Femur (tissue), 1 donor: ENCODE data around the gene ADAMTSL1.

Experiments
- DNase-seq: peaks from one replicate; pipeline ENCODE4 v3.0.0-alpha.2; 2017

ADAMTSL1 gene

DNA sequence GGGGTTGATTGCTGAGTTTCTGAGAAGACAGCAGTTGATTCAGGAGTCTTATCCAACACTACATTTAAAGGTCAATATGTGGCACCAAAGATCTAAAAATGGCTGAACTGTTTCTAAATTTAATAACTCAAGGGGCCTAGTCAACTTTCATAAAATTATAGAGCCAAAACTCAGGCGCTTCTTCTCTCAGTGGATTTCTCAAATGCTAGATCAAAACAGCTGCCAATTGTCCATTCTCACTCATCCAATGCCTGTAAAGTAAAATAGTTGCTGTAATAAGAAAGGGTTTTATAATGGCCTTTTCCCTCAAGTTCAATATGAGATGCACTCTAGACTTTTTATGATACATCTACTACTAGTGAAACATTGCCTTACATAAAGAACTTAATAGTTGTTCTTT lies 26.5 kb downstream of the ADAMTSL1 start:
- no peak for DNase-seq

DNA sequence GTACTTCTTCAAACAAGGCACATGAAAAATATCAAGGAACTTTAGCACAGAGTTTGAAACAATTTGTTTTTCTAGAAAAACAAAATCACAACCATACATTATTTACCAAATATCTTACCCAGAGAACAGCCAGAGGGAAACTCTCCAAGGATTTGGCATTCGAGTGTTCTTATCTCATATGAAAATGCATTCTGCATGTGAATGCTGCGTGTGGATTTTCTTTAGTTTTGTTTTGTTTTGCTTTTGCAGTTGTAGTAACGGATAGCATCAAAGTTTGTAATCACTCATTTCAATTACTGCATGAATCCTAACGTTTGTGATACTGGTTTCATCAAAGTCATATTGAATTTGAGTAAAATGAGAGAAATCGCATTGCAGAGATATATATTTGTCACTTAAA lies 28.0 kb downstream of the ADAMTSL1 start:
- no peak for DNase-seq

GRCh38 chr9:18502546-18502945 lies 28.6 kb downstream of the ADAMTSL1 start:
- DNase-seq: no peak

- no peak for DNase-seq
Measured at GRCh38 chr9:18504707-18505106, 30.8 kb downstream of the ADAMTSL1 start.

GRCh38 chr9:18507151-18507550 lies 33.2 kb downstream of the ADAMTSL1 start:
- DNase-seq: no peak

GRCh38 chr9:18516514-18516913 lies 42.6 kb downstream of the ADAMTSL1 start:
- DNase-seq: no peak

DNA sequence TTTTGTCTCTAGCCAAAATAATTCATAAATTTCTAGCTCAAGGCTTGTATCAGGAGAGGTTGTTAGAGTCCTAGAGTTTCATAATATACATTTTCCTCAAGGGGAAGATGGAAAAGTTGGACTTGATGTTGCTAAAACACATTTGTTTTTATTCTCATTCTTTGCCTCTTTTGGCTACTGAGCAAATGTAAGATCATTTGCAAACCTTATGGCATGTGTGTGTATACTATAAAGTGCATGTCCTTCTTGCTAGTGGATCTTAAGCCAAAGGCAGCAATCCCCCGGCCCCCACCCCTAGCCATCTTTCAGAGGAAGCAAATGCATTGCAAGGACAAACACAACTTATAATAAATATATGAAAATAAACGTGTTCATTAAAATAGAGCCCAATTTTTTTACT lies 43.0 kb downstream of the ADAMTSL1 start:
- peak; percentile 31 for DNase-seq

DNA sequence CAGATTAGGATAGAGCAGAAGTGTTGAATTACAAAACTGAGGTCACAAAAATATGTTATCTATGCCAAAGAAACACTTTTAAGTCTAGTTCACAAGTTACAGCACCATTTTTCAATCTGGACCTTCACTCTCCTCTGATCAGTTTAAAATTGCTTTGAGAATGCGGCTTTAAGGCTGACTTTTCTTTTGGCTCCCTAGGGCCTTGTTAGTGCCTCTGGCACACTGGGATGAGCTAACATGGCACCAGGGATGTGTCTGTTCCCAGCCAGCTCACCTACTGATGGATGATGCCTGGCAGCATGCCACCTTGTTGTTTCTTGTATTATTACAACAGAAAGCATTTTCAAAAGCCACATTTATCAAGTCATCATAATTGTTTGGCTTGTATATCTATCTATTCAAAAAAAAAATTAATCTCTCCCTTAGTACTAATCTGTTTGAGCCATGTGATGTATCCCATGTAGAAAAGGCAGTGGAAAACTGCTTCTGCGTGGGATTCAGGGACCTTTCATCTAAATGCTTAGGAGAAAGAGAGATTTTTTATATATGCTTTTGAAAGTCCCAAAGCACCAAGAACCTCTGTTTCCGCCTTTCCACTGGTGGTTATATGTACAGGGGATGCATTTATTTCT lies 46.6 kb downstream of the ADAMTSL1 start:
- no peak for DNase-seq

DNA sequence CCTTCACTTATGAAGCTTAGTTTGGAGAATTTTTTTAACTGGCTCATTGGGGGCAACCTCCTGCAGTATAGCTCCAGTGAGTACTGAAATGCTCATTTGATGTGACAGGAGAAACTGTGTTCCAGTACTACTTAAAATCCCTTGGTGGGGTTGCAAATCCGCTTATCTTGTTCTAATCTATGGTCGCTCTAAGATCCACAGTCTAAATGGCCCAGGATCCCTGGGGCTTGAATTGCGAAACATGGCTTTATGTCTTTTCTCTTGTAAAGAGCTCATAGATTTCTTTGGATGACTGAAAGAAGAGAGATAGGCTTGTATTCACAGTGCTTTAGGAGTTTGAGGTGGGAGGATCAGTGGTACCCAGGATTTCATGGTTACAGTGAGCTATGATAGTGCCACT lies 52.7 kb downstream of the ADAMTSL1 start:
- no peak for DNase-seq

- no peak for DNase-seq
Measured at GRCh38 chr9:18531136-18532065, 57.4 kb downstream of the ADAMTSL1 start.

GRCh38 chr9:18534611-18535010 lies 60.7 kb downstream of the ADAMTSL1 start:
- no peak for DNase-seq

DNA sequence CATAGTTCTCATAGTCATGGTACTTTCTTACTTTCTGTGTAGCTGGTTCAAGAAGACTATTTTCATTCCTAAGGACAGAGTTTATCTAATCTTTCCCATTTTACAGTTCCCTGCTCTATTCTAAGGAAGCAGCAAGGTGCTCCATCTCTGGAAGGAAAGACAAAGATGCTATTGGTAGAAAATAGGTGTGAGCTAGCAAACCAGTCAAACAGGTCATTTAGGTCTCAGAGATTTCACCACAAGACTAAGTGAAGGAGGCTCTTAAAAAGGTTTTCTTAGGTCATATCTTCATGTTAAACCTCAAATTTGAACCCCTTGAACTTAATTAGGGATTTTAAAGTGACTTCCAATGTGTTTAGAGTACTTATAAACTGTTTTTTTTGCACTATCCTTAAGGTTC lies 62.6 kb downstream of the ADAMTSL1 start:
- no peak for DNase-seq

- DNase-seq: no peak
Measured at GRCh38 chr9:18539203-18539693, 65.3 kb downstream of the ADAMTSL1 start.

GRCh38 chr9:18542837-18543405 lies 69.0 kb downstream of the ADAMTSL1 start:
- DNase-seq: no peak

DNA sequence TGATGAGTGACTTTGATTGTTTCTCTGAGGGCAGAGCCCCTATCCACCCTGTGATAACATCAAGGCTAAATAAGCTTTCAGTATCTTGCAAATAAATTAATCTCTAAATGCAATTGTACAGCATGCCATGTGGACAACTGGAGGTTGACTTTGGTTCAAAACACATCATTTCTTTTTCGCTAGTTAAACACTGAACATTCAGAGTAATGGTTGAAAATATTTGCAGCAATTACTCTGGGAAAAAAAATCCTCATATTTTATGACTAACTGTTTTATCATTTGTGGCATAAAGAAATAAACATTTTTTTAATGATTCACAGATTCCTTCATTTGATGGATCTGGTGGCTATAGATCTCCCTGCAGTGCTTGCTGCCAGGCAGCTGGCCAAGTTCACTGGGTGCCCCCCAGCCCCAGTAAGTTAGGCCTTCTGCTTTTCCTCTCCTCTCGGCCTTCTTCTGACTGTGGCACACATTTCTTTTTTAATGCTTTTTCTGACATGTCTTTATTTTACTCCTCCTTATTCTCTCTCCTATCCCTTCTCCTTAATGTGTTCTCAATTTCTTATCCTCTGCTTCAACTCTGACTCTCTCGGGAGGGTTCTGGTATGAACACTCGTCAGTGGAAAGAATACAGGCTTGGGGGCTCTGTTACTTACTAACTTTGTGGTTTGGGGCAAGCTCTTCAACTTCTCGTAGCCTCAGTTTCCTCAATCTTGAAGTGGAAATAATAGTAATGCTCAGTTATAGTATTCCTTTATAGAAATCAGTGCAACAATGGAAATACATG lies 69.6 kb downstream of the ADAMTSL1 start:
- DNase-seq: no peak

- DNase-seq: no peak
Measured at GRCh38 chr9:18544456-18544855, 70.5 kb downstream of the ADAMTSL1 start.

GRCh38 chr9:18545636-18546360 lies 71.8 kb downstream of the ADAMTSL1 start:
- no peak for DNase-seq

DNA sequence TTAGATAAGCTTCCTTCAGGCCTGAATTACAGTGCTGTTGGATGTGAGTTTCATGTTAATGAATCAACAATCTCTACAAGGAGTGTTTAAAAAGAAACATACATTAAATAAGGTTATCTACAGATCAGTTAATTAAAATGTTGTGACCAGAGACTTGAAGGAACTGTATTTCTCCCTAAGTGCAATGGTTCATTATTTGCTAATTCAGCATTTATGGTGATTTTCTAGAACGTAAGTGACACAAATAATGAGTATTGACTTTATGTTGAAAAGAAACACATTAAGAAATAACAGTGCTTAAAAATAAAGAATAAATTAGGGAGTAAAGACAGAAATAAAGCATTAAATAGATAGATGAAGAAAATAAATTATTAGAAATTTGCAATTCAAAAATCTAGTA lies 74.5 kb downstream of the ADAMTSL1 start:
- DNase-seq: no peak

GRCh38 chr9:18549772-18550171 lies 75.8 kb downstream of the ADAMTSL1 start:
- no peak for DNase-seq

- DNase-seq: no peak
Measured at GRCh38 chr9:18550286-18550685, 76.3 kb downstream of the ADAMTSL1 start.

- no peak for DNase-seq
Measured at GRCh38 chr9:18554244-18554643, 80.3 kb downstream of the ADAMTSL1 start.
